ENCODE data around the gene STRBP. TPM values are rescaled to one million over a fixed set of nuclear protein-coding genes. Genes with fewer than 3 reads are reported as not detected.

STRBP gene
- total and polyA plus RNA-seq, 2 of the 8 experiments (the other 6 are each of a cell fraction or from before 2014, with no cell fraction given): 29.7 to 105 TPM

DNA sequence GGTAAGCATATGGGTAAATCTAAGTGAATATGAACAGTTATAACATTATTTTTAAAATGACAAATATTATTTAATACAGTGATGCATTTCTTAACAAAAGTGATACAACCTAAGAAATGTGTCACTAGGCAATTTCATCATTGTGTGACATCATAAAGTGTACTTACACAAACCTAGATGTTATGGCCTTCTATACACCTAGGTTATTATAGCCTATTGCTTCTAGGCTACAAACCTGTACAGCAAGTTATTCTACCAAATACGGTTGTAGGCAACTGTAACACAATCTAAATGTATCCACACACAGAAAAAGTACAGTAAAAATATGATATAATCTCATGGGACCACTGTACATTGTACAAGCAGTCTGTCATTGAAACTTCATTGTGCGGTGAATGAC, 48.3 kb downstream of the STRBP start:
- Histone ChIP-seq H4K8ac (ENCODE audit: extremely low read depth, insufficient read depth, low read length) (no peak overlapping the region), H2BK5ac (ENCODE audit: low read depth, low read length) (no peak overlapping the region), H3K27ac (ENCODE audit: low read depth, low read length) (no peak overlapping the region), H3K27me3 (replicated peaks in 1 of 4; ENCODE audit: control insufficient read depth in 3 of 4, extremely low read depth in 1 of 4, insufficient read depth in 3 of 4, low read length in 3 of 4) (no peaks in the 10 kb centered on the region), H4K20me1 (replicated peaks in 1 of 2; ENCODE audit: control insufficient read depth in 1 of 2, insufficient read depth in 2 of 2, low read length in 2 of 2) (peaks cover 2% of the 10 kb centered on the region in 2 experiments), H3K14ac (ENCODE audit: insufficient read length) (no peak overlapping the region), H3K23ac (ENCODE audit: insufficient read length) (no peak overlapping the region), H3K9ac (replicated peaks in 1 of 4; ENCODE audit: extremely low read depth in 1 of 4, low read depth in 3 of 4, low read length in 3 of 4) (no peak overlapping the region), H2AK5ac (ENCODE audit: low read depth, low read length) (no peak overlapping the region), H3K9me3 (ENCODE audit: insufficient read depth in 2 of 2, low read depth in 1 of 2, low read length in 1 of 2) (no peaks in the 10 kb centered on the region), H3K4me1 (replicated peaks in 1 of 4; ENCODE audit: control insufficient read depth in 3 of 4, insufficient read depth in 4 of 4, low read length in 3 of 4) (peaks cover 0 to 2% (median under 1%) of the 10 kb centered on the region in 4 experiments; a peak in 3 of 7 replicates), H3K4ac (replicated peaks; ENCODE audit: insufficient read length, low read depth, low read length) (no peak overlapping the region), H3K79me1 (ENCODE audit: low read depth, low read length) (no peaks in the 10 kb centered on the region; the same call in 1 of the 2 replicates), H3K36me3 (ENCODE audit: control insufficient read depth in 2 of 4, insufficient read depth in 4 of 4, low read length in 3 of 4) (no peaks in the 10 kb centered on the region), H2BK15ac (ENCODE audit: low read length) (no peak overlapping the region), H3K4me2 (ENCODE audit: insufficient read depth in 1 of 2, low read depth in 2 of 2, low read length in 2 of 2) (no peak overlapping the region), H3K23me2 (ENCODE audit: low read depth, low read length) (no peaks in the 10 kb centered on the region), H2BK20ac (ENCODE audit: low read length) (no peak overlapping the region), H4K91ac (replicated peaks; ENCODE audit: insufficient read length, low read length) (no peak overlapping the region), H3K4me3 (ENCODE audit: extremely low read depth in 1 of 4, insufficient read depth in 2 of 4, low read depth in 3 of 4, low read length in 4 of 4) (no peak overlapping the region), H2BK12ac (ENCODE audit: low read depth, low read length) (no peak overlapping the region), H3K18ac (ENCODE audit: extremely low read depth, low read length) (no peak overlapping the region), H4K5ac (ENCODE audit: insufficient read length, low read depth, low read length) (no peak overlapping the region), H2BK120ac (replicated peaks; ENCODE audit: low read depth, low read length) (no peak overlapping the region), H2AFZ (ENCODE audit: low read length) (no peak overlapping the region), H3K56ac (replicated peaks; ENCODE audit: insufficient read length, low read depth, low read length) (no peak overlapping the region), H3K79me2 (ENCODE audit: control insufficient read depth in 1 of 2, insufficient read depth in 2 of 2, low read length in 2 of 2) (peaks cover 0 to 87% of the 10 kb centered on the region in 2 experiments; a peak in 2 of 4 replicates)
- no peak for FAIRE-seq
- DNase-seq (ENCODE audit: low read depth in 1 of 2, low spot score in 2 of 2): no peak
- ChIA-PET CTCF (ENCODE audit: partially characterized antibody) (interaction anchor here (1.0 to 1.6 kb wide), 2 partner anchors 106 to 130 kb away, joined by 3 read pairs; no protein-coding TSS in a partner anchor), POLR2A (ENCODE audit: partially characterized antibody) (no interaction called here)
- TF ChIP-seq SP4 (IDR thresholded peaks at IDR 0.05; ENCODE audit: low read length): no peak
- WGBS, 2 experiments (ENCODE audit: extremely low coverage in 1 of 2, insufficient coverage in 1 of 2, insufficient read length in 1 of 2, insufficient replicate concordance in 2 of 2, low coverage in 1 of 2, low lambda C conversion rate in 2 of 2, missing lambda C conversion rate in 1 of 2): 82% methylated on average over 2 of the region's 2 CpGs; no CpG with 5 or more reads in 1 of the 2 experiments

Measured in H1 (cell line).